Epithelial cell of esophagus (primary cell): ENCODE measurements around the gene ACKR3.

Source experiments
- DNase-seq: peaks from one replicate; pipeline ENCODE4 v3.0.0; 2010; ENCODE audit warnings: low read depth
- H3K4me3 ChIP-seq: 2 replicates; pipeline ENCODE4 v1.5.1; 2011; ENCODE audit warnings: mild to moderate bottlenecking, low read length, control low read depth
- TF ChIP-seq, protein P1 (sequence below): IDR thresholded peaks from 2 replicates; pipeline ENCODE4 v1.5.1; 2011; ENCODE audit warnings: low read depth, mild to moderate bottlenecking, low read length, control low read depth, inconsistent platforms; ENCODE audit not compliant: insufficient read depth; ENCODE audit errors: missing control alignments

Gene ACKR3

DNA sequence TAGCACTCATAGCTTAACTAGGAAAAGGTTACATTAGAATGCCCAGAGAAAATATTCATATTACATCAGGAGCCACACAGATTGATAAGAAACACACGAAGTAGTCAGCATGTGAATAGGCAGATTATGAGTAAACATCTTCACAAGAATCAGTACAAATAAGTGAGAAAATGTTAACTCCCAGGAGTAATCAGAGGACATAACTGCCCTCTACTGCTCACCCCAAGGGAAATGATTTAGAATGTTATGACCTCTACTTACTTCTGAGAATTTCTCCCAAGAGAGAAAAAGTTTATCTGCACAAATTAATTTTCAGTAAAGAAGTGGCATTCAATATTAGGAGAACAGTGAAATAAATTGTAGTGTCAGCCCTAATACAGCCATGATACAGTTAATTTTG is 39.1 kb upstream of the ACKR3 start:
- TF ChIP-seq, protein P1, sequence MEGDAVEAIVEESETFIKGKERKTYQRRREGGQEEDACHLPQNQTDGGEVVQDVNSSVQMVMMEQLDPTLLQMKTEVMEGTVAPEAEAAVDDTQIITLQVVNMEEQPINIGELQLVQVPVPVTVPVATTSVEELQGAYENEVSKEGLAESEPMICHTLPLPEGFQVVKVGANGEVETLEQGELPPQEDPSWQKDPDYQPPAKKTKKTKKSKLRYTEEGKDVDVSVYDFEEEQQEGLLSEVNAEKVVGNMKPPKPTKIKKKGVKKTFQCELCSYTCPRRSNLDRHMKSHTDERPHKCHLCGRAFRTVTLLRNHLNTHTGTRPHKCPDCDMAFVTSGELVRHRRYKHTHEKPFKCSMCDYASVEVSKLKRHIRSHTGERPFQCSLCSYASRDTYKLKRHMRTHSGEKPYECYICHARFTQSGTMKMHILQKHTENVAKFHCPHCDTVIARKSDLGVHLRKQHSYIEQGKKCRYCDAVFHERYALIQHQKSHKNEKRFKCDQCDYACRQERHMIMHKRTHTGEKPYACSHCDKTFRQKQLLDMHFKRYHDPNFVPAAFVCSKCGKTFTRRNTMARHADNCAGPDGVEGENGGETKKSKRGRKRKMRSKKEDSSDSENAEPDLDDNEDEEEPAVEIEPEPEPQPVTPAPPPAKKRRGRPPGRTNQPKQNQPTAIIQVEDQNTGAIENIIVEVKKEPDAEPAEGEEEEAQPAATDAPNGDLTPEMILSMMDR: no peak
- no peak overlapping the region for H3K4me3 ChIP-seq
- no peak for DNase-seq

DNA sequence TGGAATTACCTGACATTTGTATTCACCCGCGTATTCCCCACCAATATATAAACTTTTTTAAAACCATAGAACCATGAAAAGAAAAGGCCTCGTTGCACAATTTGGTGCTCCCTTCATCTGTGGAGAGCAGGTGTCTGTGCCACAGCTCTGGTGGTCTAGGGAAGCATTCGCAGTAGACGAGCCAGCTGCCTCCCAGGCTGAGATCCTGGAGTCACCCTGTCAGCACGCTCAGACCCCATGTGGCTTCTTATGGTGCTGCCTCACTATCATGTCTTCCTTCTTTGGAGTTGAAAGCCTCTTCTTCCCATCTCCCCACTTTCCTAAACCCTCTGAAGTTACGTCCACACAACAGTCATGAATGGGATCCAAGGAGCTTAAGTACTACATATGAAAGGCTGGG is 38.4 kb upstream of the ACKR3 start:
- TF ChIP-seq, protein P1: no peak
- no peak for DNase-seq
- no peak overlapping the region for H3K4me3 ChIP-seq

DNA sequence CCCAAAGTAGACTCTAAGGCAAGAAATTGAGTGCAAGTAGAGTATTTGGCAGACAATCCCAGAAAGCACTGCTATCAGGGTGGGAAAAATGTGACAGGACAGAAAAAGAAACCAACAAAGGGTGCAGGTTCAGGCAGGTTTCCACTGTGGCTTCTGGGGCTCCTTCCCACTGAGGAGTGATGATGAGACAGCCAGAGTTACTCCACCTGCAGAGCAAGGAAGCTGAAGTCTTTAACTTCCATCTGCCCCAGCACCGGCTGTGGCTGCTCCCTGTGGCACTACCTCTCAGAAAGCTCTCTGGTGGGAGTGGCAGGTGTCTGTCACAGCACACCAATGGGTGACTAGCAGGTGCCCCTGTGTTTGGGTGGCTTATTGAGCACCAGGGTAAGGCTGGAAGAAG is 37.6 kb upstream of the ACKR3 start:
- TF ChIP-seq, protein P1: no peak
- peak; percentile 75 for DNase-seq
- H3K4me3 ChIP-seq: no peak overlapping the region

DNA sequence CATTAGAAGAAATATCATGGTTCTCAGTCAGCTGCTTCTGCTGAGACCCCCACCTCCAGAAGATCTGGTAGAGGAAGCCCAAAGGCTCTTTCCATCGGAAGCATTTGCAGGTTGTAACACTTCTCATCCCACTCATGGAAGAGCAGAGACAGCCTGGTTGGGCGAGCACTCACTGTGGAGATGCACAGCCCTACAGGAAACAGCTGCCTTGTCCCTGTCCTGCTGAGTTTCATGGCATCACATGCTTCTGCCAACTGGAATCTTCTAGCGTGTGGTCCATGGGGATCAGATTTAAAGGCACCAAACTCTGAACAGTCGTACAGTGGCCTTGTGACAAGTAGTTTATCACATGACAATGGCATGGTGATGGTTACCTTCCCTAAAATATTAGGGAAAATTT is 36.3 kb upstream of the ACKR3 start:
- DNase-seq: no peak
- TF ChIP-seq, protein P1: no peak
- no peak overlapping the region for H3K4me3 ChIP-seq

DNA sequence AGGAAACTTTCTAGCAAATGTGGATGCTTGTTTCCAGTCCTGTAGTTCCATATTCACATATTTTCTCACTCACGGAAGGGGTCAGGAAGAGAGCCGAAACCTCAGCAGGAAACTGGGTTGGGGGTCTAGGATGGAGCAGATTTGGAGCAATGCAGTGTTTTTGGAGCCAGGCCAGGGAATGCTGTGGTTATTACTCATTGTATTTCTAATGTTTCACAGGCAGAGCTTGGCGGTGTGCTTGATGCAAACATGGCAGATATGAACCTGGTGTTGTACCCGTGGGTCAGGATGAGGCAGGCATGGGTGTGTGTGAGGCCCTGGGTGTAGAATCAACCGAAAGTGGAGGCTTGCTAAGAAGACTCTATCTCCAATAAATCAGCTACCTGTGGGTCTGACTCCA is 34.6 kb upstream of the ACKR3 start:
- TF ChIP-seq, protein P1: no peak
- no peak overlapping the region for H3K4me3 ChIP-seq
- DNase-seq: peak; percentile 79

DNA sequence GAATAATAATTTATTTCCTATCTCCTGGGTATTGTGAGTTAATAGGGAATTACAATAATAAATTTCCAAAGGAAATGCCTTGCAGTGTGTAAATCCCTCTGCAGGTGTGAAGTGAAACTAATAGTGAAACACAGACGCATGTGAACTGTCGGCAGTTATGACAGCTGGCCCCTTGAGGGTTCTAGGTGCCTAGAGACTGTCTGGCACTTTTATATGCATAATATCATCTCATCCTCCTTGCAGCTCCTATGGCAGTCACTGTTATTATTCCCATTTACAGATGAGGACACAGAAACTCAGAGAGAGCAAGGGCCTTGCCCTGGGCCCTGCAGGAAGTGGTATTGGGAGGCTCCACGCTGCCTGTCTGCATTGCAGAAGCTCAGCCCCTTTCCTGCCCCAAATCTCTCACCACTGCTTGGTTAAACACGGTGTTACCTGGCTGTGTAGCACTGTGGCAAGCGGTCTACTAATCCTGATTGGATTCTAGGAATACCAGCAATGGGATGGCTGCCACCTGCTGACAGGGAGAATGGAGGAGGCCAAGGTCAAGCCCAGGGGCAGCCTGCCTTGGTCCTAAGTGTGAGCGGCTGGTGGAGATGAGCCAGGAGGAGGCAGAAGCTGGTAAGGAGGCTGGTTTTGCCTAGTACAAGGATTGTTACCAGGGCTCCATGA is 32.8 kb upstream of the ACKR3 start:
- H3K4me3 ChIP-seq: no peak overlapping the region
- TF ChIP-seq, protein P1: no peak
- no peak for DNase-seq

DNA sequence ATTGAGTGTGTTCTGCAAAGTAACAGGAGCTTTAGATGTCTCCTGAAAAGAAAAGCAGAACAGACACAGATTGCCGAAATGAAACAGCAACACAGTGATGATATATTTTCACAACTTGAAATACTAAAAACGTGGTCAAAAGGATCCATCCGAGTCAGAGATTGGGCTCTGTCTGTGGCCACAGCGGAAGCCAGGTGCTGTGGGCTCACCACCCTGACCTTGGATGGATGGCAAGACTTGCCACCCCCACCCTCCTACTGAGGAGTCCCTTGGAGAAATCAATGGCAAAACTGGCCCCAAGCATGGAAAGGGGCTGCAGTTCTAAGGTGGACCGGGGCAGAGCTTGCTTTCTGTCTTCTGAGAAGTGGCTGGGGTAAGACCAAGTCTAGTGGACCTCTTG is 31.4 kb upstream of the ACKR3 start:
- no peak overlapping the region for H3K4me3 ChIP-seq
- TF ChIP-seq, protein P1: no peak
- no peak for DNase-seq
